ENCODE results near the gene DDIT4. TPM values are rescaled to one million over a fixed set of nuclear protein-coding genes. Genes with fewer than 3 reads are reported as not detected.

DDIT4 gene
- total RNA-seq, 1 experiment from 2014 or later = 462 TPM

DNA sequence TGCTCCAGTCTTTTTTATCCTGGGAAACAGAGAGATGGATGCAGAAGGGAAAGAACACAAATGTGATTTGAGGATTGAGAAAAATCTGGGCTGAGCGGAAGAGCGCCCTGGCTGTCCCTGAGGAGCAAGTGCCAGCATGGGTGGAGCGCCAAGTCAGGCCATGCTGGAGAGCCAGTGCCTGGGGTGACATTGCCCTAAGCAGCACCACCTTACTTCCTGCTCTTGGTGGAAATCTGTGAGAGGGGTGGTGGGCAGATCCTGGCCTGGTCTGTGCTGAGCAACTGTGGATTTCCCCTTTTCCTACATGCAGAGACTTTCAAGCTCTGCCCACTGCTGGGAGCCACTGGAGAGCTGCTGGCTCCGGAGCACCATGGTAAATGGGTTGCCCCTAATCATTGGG, 36.9 kb downstream of the DDIT4 start:
- no peaks in the 10 kb centered on the region for H4K20me1 ChIP-seq (ENCODE audit: insufficient read depth)
- ATAC-seq (no peak), DNase-seq (ENCODE audit: low read depth, low spot score) (no peak)
- peak overlapping the region; percentile 84 for H2AFZ ChIP-seq (ENCODE audit: low read depth, low read length, poor library complexity, severe bottlenecking)
- H3K9ac ChIP-seq (ENCODE audit: low read length) = peak overlapping the region; percentile 22; the same call in 1 of the 2 replicates
- no peaks in the 10 kb centered on the region for H3K9me3 ChIP-seq (ENCODE audit: control insufficient read depth in 1 of 2, insufficient read depth in 1 of 2, low read depth in 1 of 2, low read length in 2 of 2)
- no peaks in the 10 kb centered on the region for H3K79me2 ChIP-seq (ENCODE audit: insufficient read depth, low read length)
- no peaks in the 10 kb centered on the region for H3K36me3 ChIP-seq (ENCODE audit: control insufficient read depth in 1 of 2, insufficient read depth in 2 of 2, low read length in 2 of 2)
- H3K27ac ChIP-seq (ENCODE audit: low read depth, low read length) = peak overlapping the region; percentile 38; the same call in 1 of the 2 replicates
- H3K9me2 ChIP-seq (ENCODE audit: insufficient read depth) = no peaks in the 10 kb centered on the region
- intact Hi-C loops (cut with micrococcal nuclease) = no loop called here
- ChIA-PET POLR2A (interaction anchor here (1.2 to 6.4 kb wide), 7 partner anchors 9 to 37 kb away, joined by 4 to 69 read pairs (median 5); no protein-coding TSS in a partner anchor), RAD21 (ENCODE audit: low non-redundant PET in 1 of 2, low total read pairs in 2 of 2, uncharacterized antibody in 2 of 2, unreplicated experiment in 2 of 2) (no interaction called here), CTCF (no interaction called here)
- H3K27me3 ChIP-seq (ENCODE audit: insufficient read depth, low read length) = no peaks in the 10 kb centered on the region
- BruUV-seq (replicated peaks) = no TSS peak
- peaks cover 39 to 60% of the 10 kb centered on the region in 2 experiments for H3K4me1 ChIP-seq (ENCODE audit: control insufficient read depth in 1 of 2, insufficient read depth in 2 of 2, low read length in 2 of 2)
- no peak for TF ChIP-seq POLR2AphosphoS5 (IDR thresholded peaks at IDR 0.05; ENCODE audit: low read depth, low read length)
- TF ChIP-seq RAD21 (IDR thresholded peaks at IDR 0.05; ENCODE audit: low read depth) = no peak
- no peak for TF ChIP-seq YY1 (IDR thresholded peaks at IDR 0.05; ENCODE audit: extremely low read depth, insufficient replicate concordance, low read depth, low read length)
- TF ChIP-seq JUND (IDR thresholded peaks at IDR 0.05) = no peak
- TF ChIP-seq EZH2 (IDR thresholded peaks at IDR 0.05) = no peak
- TF ChIP-seq, protein P1, sequence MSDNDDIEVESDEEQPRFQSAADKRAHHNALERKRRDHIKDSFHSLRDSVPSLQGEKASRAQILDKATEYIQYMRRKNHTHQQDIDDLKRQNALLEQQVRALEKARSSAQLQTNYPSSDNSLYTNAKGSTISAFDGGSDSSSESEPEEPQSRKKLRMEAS (IDR thresholded peaks at IDR 0.05) = no peak
- H3K4me3 ChIP-seq (replicated peaks in 1 of 2; ENCODE audit: low read depth in 1 of 2, low read length in 2 of 2) = no peak overlapping the region
- H3K4me2 ChIP-seq (ENCODE audit: low read length) = peak overlapping the region; percentile 52

DNA sequence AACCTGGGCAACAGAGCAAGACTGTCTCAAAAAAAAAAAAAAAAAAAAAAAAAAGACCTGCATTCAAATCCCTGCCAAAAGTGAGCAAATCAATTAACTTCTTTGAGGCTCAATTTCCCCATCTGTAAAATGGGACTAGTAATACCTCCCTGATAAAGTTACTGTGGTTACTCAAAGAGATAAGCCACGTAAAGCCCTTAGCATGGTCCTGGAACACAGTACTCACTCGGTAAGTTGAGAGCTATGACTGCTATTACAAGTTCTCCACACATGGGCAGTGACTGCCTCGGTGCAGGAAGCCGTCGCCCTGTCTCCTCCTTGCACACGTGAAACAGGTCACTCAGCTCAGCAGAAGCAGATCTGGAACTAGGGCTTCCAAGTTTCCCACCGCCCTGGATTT, 37.9 kb downstream of the DDIT4 start:
- no peak for TF ChIP-seq POLR2A (IDR thresholded peaks at IDR 0.05; ENCODE audit: borderline replicate concordance, extremely low read depth, insufficient read depth, insufficient read length)
- no peak for TF ChIP-seq CEBPB (IDR thresholded peaks at IDR 0.05; ENCODE audit: low read depth)
- no peak for TF ChIP-seq EGR1 (IDR thresholded peaks at IDR 0.05; ENCODE audit: low read depth)
- no peak for TF ChIP-seq YY1 (IDR thresholded peaks at IDR 0.05; ENCODE audit: extremely low read depth, insufficient replicate concordance, low read depth, low read length)
- no peak for TF ChIP-seq SRF (IDR thresholded peaks at IDR 0.05; ENCODE audit: low read depth)
- no peaks in the 10 kb centered on the region for H3K79me2 ChIP-seq (ENCODE audit: insufficient read depth, low read length)
- BruUV-seq (replicated peaks) = no TSS peak
- CTCF ChIA-PET = no interaction called here
- intact Hi-C loops (cut with micrococcal nuclease) = no loop called here
- no peaks in the 10 kb centered on the region for H3K9me2 ChIP-seq (ENCODE audit: insufficient read depth)
- H3K27ac ChIP-seq (ENCODE audit: low read depth, low read length) = no peak overlapping the region
- no peaks in the 10 kb centered on the region for H3K36me3 ChIP-seq (ENCODE audit: control insufficient read depth in 1 of 2, insufficient read depth in 2 of 2, low read length in 2 of 2)
- no peak overlapping the region for H3K4me2 ChIP-seq (ENCODE audit: low read length)
- no peaks in the 10 kb centered on the region for H3K27me3 ChIP-seq (ENCODE audit: insufficient read depth, low read length)
- RAD21 ChIA-PET (ENCODE audit: low non-redundant PET in 1 of 2, low total read pairs in 2 of 2, uncharacterized antibody in 2 of 2, unreplicated experiment in 2 of 2) = no interaction called here
- H2AFZ ChIP-seq (ENCODE audit: low read depth, low read length, poor library complexity, severe bottlenecking) = no peak overlapping the region
- no peak overlapping the region for H3K9ac ChIP-seq (ENCODE audit: low read length)
- POLR2A ChIA-PET = interaction anchor here (1.2 to 6.4 kb wide), 7 partner anchors 9 to 38 kb away, joined by 4 to 69 read pairs (median 5); no protein-coding TSS in a partner anchor
- ATAC-seq = no peak
- DNase-seq (ENCODE audit: low read depth, low spot score) = no peak
- peaks cover 47 to 63% of the 10 kb centered on the region in 2 experiments for H3K4me1 ChIP-seq (ENCODE audit: control insufficient read depth in 1 of 2, insufficient read depth in 2 of 2, low read length in 2 of 2)
- no peaks in the 10 kb centered on the region for H3K9me3 ChIP-seq (ENCODE audit: control insufficient read depth in 1 of 2, insufficient read depth in 1 of 2, low read depth in 1 of 2, low read length in 2 of 2)
- H3K4me3 ChIP-seq (replicated peaks in 1 of 2; ENCODE audit: low read depth in 1 of 2, low read length in 2 of 2) = no peak overlapping the region
- H4K20me1 ChIP-seq (ENCODE audit: insufficient read depth) = no peaks in the 10 kb centered on the region

Measured in HCT116 (cell line).